Trophoblast cell (in vitro differentiated cells and primary cell): ENCODE results near the gene PIK3CB.
"Not testable (repeated sequence)": the region's sequence is repeated elsewhere in the genome, so short reads cannot be mapped to it uniquely, and the experiment has no call there.

ENCODE experiments used
- DNase-seq, 2 donors: peaks; one replicate each; pipeline ENCODE4 v3.0.0-alpha.2; 2016
- H2AFZ ChIP-seq: 2 replicates; pipeline ENCODE4 v1.6.1; 2013; ENCODE audit warnings: low read length, moderate library complexity, mild to moderate bottlenecking; ENCODE audit not compliant: insufficient read depth, poor library complexity
- H2AK5ac ChIP-seq: 2 replicates; pipeline ENCODE4 v1.6.1; 2013; ENCODE audit warnings: mild to moderate bottlenecking, low read length
- H2BK120ac ChIP-seq: 2 replicates; pipeline ENCODE4 v1.6.1; 2013; ENCODE audit warnings: low read length, mild to moderate bottlenecking, moderate library complexity; ENCODE audit not compliant: insufficient read depth, poor library complexity
- H2BK12ac ChIP-seq: 2 replicates; pipeline ENCODE4 v1.6.1; 2013; ENCODE audit warnings: mild to moderate bottlenecking, low read length, moderate library complexity
- H2BK5ac ChIP-seq: 2 replicates; pipeline ENCODE4 v1.6.1; 2013; ENCODE audit warnings: low read length, low read depth, moderate library complexity, mild to moderate bottlenecking; ENCODE audit not compliant: poor library complexity
- H3K14ac ChIP-seq: 2 replicates; pipeline ENCODE4 v1.6.1; 2013; ENCODE audit warnings: mild to moderate bottlenecking, low read length
- H3K18ac ChIP-seq: 2 replicates; pipeline ENCODE4 v1.6.1; 2013; ENCODE audit warnings: mild to moderate bottlenecking, low read length
- H3K23ac ChIP-seq: 2 replicates; pipeline ENCODE4 v1.6.1; 2013; ENCODE audit warnings: low read length
- H3K27ac ChIP-seq: 2 replicates; pipeline ENCODE4 v1.5.1; 2013; ENCODE audit warnings: low read depth, mild to moderate bottlenecking, inconsistent platforms, low read length, moderate library complexity
- H3K27me3 ChIP-seq: 2 replicates; pipeline ENCODE4 v1.6.1; 2013; ENCODE audit warnings: inconsistent platforms, mild to moderate bottlenecking, low read length, moderate library complexity; ENCODE audit not compliant: insufficient read depth
- H3K36me3 ChIP-seq, 2 experiments: 1 replicate in 1 of 2; 2 replicates in 1 of 2; pipeline ENCODE4 v1.6.1; 2013; ENCODE audit warnings: low read length in 2 of 2, mild to moderate bottlenecking in 2 of 2, moderate library complexity in 1 of 2; ENCODE audit not compliant: insufficient read depth in 2 of 2, control insufficient read depth in 1 of 2
- H3K4ac ChIP-seq: 2 replicates; pipeline ENCODE4 v1.6.1; 2013; ENCODE audit warnings: low read depth, mild to moderate bottlenecking, low read length, moderate library complexity
- H3K4me1 ChIP-seq, 2 experiments: 1 replicate in 1 of 2; 2 replicates in 1 of 2; pipeline ENCODE4 v1.6.1; 2013; ENCODE audit warnings: low read length in 2 of 2, mild to moderate bottlenecking in 2 of 2, moderate library complexity in 1 of 2; ENCODE audit not compliant: insufficient read depth in 2 of 2, control insufficient read depth in 1 of 2
- H3K4me2 ChIP-seq: 2 replicates; pipeline ENCODE4 v1.6.1; 2013; ENCODE audit warnings: inconsistent platforms, mild to moderate bottlenecking, low read length, moderate library complexity
- H3K4me3 ChIP-seq: 2 replicates; pipeline ENCODE4 v1.5.1; 2013; ENCODE audit warnings: mild to moderate bottlenecking, low read depth, low read length, inconsistent platforms
- H3K79me1 ChIP-seq: one replicate; pipeline ENCODE4 v1.6.1; 2013; ENCODE audit warnings: low read length
- H3K79me2 ChIP-seq: 2 replicates; pipeline ENCODE4 v1.6.1; 2013; ENCODE audit warnings: low read length, mild to moderate bottlenecking; ENCODE audit not compliant: control insufficient read depth, insufficient read depth, poor library complexity
- H3K9ac ChIP-seq: 2 replicates; pipeline ENCODE4 v1.6.1; 2013; ENCODE audit warnings: mild to moderate bottlenecking, low read length
- H3K9me3 ChIP-seq: 2 replicates; pipeline ENCODE4 v1.6.1; 2013; ENCODE audit warnings: low read depth, mild to moderate bottlenecking, control low read depth, inconsistent platforms, low read length; ENCODE audit not compliant: insufficient read depth
- H4K12ac ChIP-seq: 2 replicates; pipeline ENCODE4 v1.6.1; 2013; ENCODE audit warnings: low read depth, mild to moderate bottlenecking, low read length, moderate library complexity
- H4K8ac ChIP-seq: 2 replicates; pipeline ENCODE4 v1.6.1; 2013; ENCODE audit warnings: low read depth, mild to moderate bottlenecking, low read length, moderate library complexity
- H4K91ac ChIP-seq: one replicate; pipeline ENCODE4 v1.6.1; 2013; ENCODE audit warnings: low read depth, mild to moderate bottlenecking, low read length, moderate library complexity
- WGBS: extraction: QIAGEN DNeasy Blood & Tissue Kit; methylation state at CpG from one replicate; pipeline ENCODE4 v1.1.7; 2013; ENCODE audit warnings: missing lambda C conversion rate; ENCODE audit not compliant: insufficient read length, insufficient coverage; ENCODE audit errors: extremely low coverage; 5-methylcytosine and 5-hydroxymethylcytosine counted together

Gene PIK3CB

GRCh38 chr3:138740072-138740471, 94.7 kb downstream of the PIK3CB start:
- no peaks in the 10 kb centered on the region for H3K27me3 ChIP-seq
- H3K4ac ChIP-seq: no peak overlapping the region
- WGBS: no CpG with 5 or more reads among the region's 5 CpGs
- H4K12ac ChIP-seq: no peak overlapping the region
- no peaks in the 10 kb centered on the region for H3K79me2 ChIP-seq
- no peak overlapping the region for H2BK120ac ChIP-seq
- no peak overlapping the region for H2AK5ac ChIP-seq
- H3K4me2 ChIP-seq: no peak overlapping the region
- H3K23ac ChIP-seq: no peak overlapping the region
- H2BK5ac ChIP-seq: no peak overlapping the region
- no peak overlapping the region for H3K9ac ChIP-seq
- peaks cover 0 to 2% of the 10 kb centered on the region in 2 experiments for H3K36me3 ChIP-seq
- H3K9me3 ChIP-seq: no peaks in the 10 kb centered on the region
- no peak overlapping the region for H4K91ac ChIP-seq
- no peaks in the 10 kb centered on the region for H3K4me1 ChIP-seq
- H3K4me3 ChIP-seq: no peak overlapping the region
- no peak for DNase-seq
- H4K8ac ChIP-seq: no peak overlapping the region
- no peak overlapping the region for H3K27ac ChIP-seq
- no peak overlapping the region for H3K14ac ChIP-seq
- no peaks in the 10 kb centered on the region for H3K79me1 ChIP-seq
- no peak overlapping the region for H3K18ac ChIP-seq
- H2AFZ ChIP-seq: no peak overlapping the region
- no peak overlapping the region for H2BK12ac ChIP-seq

GRCh38 chr3:138732456-138732855, 102.3 kb downstream of the PIK3CB start:
- Histone ChIP-seq H2AK5ac (no peak overlapping the region), H3K4me2 (no peak overlapping the region)
- no CpG with 5 or more reads among the region's 1 CpG for WGBS

GRCh38 chr3:138726946-138727730, 107.6 kb downstream of the PIK3CB start:
- H3K23ac ChIP-seq: no peak overlapping the region
- no peak overlapping the region for H2AFZ ChIP-seq
- H3K27me3 ChIP-seq: no peaks in the 10 kb centered on the region
- H4K8ac ChIP-seq: no peak overlapping the region
- H3K18ac ChIP-seq: no peak overlapping the region
- no peak for DNase-seq
- no peak overlapping the region for H4K12ac ChIP-seq
- no peaks in the 10 kb centered on the region for H3K4me1 ChIP-seq
- no peak overlapping the region for H2BK5ac ChIP-seq
- no peak overlapping the region for H2AK5ac ChIP-seq
- no peak overlapping the region for H3K4ac ChIP-seq
- H3K79me2 ChIP-seq: no peaks in the 10 kb centered on the region
- no peaks in the 10 kb centered on the region for H3K36me3 ChIP-seq
- no peak overlapping the region for H3K14ac ChIP-seq
- H3K27ac ChIP-seq: no peak overlapping the region
- no peak overlapping the region for H3K4me2 ChIP-seq
- H3K9ac ChIP-seq: no peak overlapping the region
- no peaks in the 10 kb centered on the region for H3K9me3 ChIP-seq
- H3K79me1 ChIP-seq: no peaks in the 10 kb centered on the region
- no peak overlapping the region for H4K91ac ChIP-seq
- H3K4me3 ChIP-seq: no peak overlapping the region
- H2BK120ac ChIP-seq: no peak overlapping the region
- H2BK12ac ChIP-seq: no peak overlapping the region
- no CpG with 5 or more reads among the region's 5 CpGs for WGBS

More at GRCh38 chr3:138732456-138732855, 102.3 kb downstream of the PIK3CB start:
- Histone ChIP-seq H3K79me1 (no peaks in the 10 kb centered on the region), H2BK5ac (no peak overlapping the region), H3K14ac (no peak overlapping the region), H2BK120ac (no peak overlapping the region), H3K4ac (no peak overlapping the region), H4K91ac (no peak overlapping the region), H4K12ac (no peak overlapping the region), H3K36me3 (no peaks in the 10 kb centered on the region), H3K9ac (no peak overlapping the region), H3K4me3 (no peak overlapping the region), H4K8ac (no peak overlapping the region), H2AFZ (no peak overlapping the region), H3K23ac (no peak overlapping the region), H3K27me3 (no peaks in the 10 kb centered on the region), H3K18ac (no peak overlapping the region), H3K9me3 (no peaks in the 10 kb centered on the region), H3K27ac (no peak overlapping the region), H3K4me1 (no peaks in the 10 kb centered on the region), H3K79me2 (no peaks in the 10 kb centered on the region), H2BK12ac (no peak overlapping the region)
- no peak for DNase-seq

- H3K79me1 ChIP-seq, H3K18ac ChIP-seq, H3K23ac ChIP-seq, H3K4me1 ChIP-seq, H3K27me3 ChIP-seq, DNase-seq, H4K91ac ChIP-seq, H3K79me2 ChIP-seq, H3K9ac ChIP-seq, H3K36me3 ChIP-seq, H3K4ac ChIP-seq, H3K9me3 ChIP-seq, H3K14ac ChIP-seq, H2BK5ac ChIP-seq, H4K8ac ChIP-seq, H3K4me2 ChIP-seq, H2BK12ac ChIP-seq, H3K27ac ChIP-seq, H3K4me3 ChIP-seq, H2BK120ac ChIP-seq, H2AK5ac ChIP-seq, H2AFZ ChIP-seq, H4K12ac ChIP-seq: not testable (repeated sequence)
- WGBS: no CpG with 5 or more reads among the region's 2 CpGs
Measured at GRCh38 chr3:138726042-138726441, 108.7 kb downstream of the PIK3CB start.
